Right renal pelvis (tissue), 4 donors: ENCODE measurements around the gene SAMD15. TPM values are rescaled to one million over a fixed set of nuclear protein-coding genes. Genes with fewer than 3 reads are reported as not detected.

Experiments used
- polyA plus RNA-seq, 4 donors: library from polyadenylated mRNA; unstranded; fragments of 120-200 nt; gene quantifications; one replicate each; pipeline ENCODE4 v1.2.1, GENCODE V29; 2013; ENCODE audit not compliant: insufficient read length in 4 of 4

The SAMD15 gene
- polyA plus RNA-seq, 4 donors: 6.3 to 8.4 (median 7.8) TPM

Other genes with a start within 250 kb of the SAMD15 start
- under 1 TPM; 0.37 to 0.57 (median 0.38) TPM for gene ZDHHC22, start 235.6 kb upstream of the SAMD15 start, polyA plus RNA-seq
- 1 to 10 TPM in 3 of 4 donors, under 1 TPM in 1; 0.50 to 1.7 (median 1.1) TPM for gene TMEM63C, start 195.6 kb upstream of the SAMD15 start, polyA plus RNA-seq
- gene NGB, start 106.2 kb upstream of the SAMD15 start, polyA plus RNA-seq: under 1 TPM in 1 of 4 donors, not detected in 3; 0.05 TPM
- 10 to 100 TPM; 40.7 to 50.5 (median 44.6) TPM for gene POMT2, start 56.5 kb upstream of the SAMD15 start, polyA plus RNA-seq
- 10 to 100 TPM; 22.5 to 29.4 (median 26.7) TPM for gene GSTZ1, start 56.3 kb upstream of the SAMD15 start, polyA plus RNA-seq
- 10 to 100 TPM; 20.2 to 24.9 (median 22.7) TPM for gene TMED8, start 285 bp upstream of the SAMD15 start, polyA plus RNA-seq
- gene NOXRED1, start 46.1 kb downstream of the SAMD15 start, polyA plus RNA-seq: 1 to 10 TPM; 1.6 to 3.5 (median 2.6) TPM
- 10 to 100 TPM; 29.3 to 31.6 (median 30.0) TPM for gene VIPAS39, start 80.2 kb downstream of the SAMD15 start, polyA plus RNA-seq
- gene AHSA1, start 80.7 kb downstream of the SAMD15 start, polyA plus RNA-seq: 100 to 1,000 TPM; 192 to 237 (median 209) TPM
- gene ISM2, start 121.4 kb downstream of the SAMD15 start, polyA plus RNA-seq: 1 to 10 TPM; 1.2 to 2.7 (median 1.9) TPM
- gene SPTLC2, start 239.3 kb downstream of the SAMD15 start, polyA plus RNA-seq: 10 to 100 TPM; 62.9 to 84.9 (median 79.4) TPM